DOHH2 (cell line): Measurements from ENCODE around the gene TPD52L2.

ENCODE experiments used
- CTCF ChIP-seq: fragments of 200-600 bp; sonication (generic); IDR thresholded peaks from one replicate; pipeline ENCODE4 v1.5.1; 2014; ENCODE audit warnings: antibody characterized with exemption, mild to moderate bottlenecking, low read depth, low read length; ENCODE audit not compliant: poor library complexity, severe bottlenecking
- EZH2phosphoT487 ChIP-seq: fragments of 200-600 bp; sonication (generic); IDR thresholded peaks from 2 replicates; pipeline ENCODE4 v1.6.1; 2017; ENCODE audit warnings: borderline replicate concordance, mild to moderate bottlenecking, antibody characterized with exemption, low read length, moderate library complexity, mixed read lengths

- TF ChIP-seq CTCF: no peak
- TF ChIP-seq EZH2phosphoT487: no peak
Observed at GRCh38 chr20:63822276-63822696, 42.8 kb upstream of the TPD52L2 start.
